ENCODE data around the gene C3orf18.

GRCh38 chr3:50599115-50599715 lies 31.7 kb upstream of the C3orf18 start:
- TF ChIP-seq CTCF (IDR thresholded peaks at IDR 0.05) (no peak), FOSL2 (IDR thresholded peaks at IDR 0.05; ENCODE audit: borderline replicate concordance, low read depth) (no peak), TAF1 (IDR thresholded peaks at IDR 0.05; ENCODE audit: borderline replicate concordance, low read depth, low read length) (no peak), TCF12 (IDR thresholded peaks at IDR 0.05) (no peak), ZBTB33 (IDR thresholded peaks at IDR 0.05; ENCODE audit: borderline replicate concordance, low read depth) (no peak), MEF2A (IDR thresholded peaks at IDR 0.05; ENCODE audit: borderline replicate concordance, low read depth) (no peak), MXI1 (IDR thresholded peaks at IDR 0.05; ENCODE audit: low read depth, low read length) (no peak), JUND (IDR thresholded peaks at IDR 0.05) (no peak), FOXM1 (IDR thresholded peaks at IDR 0.05; ENCODE audit: low read depth) (no peak), IRF3 (IDR thresholded peaks at IDR 0.05; ENCODE audit: low read depth, low read length) (no peak)
